ENCODE data around the gene CADPS. TPM values are rescaled to one million over a fixed set of nuclear protein-coding genes. Genes with fewer than 3 reads are reported as not detected.
A peak's percentile ranks its signal among the peaks of the same experiment; 100 is the strongest.

CADPS gene
- total RNA-seq, 2 donors from 2014 or later = 11.7 to 20.8 TPM

- Mint-ChIP-seq H3K9me3 (no peaks in the 10 kb centered on the region), H3K4me3 (no peak overlapping the region), H3K27ac (no peak overlapping the region), H3K36me3 (ENCODE audit: low read depth) (no peaks in the 10 kb centered on the region), H3K4me1 (peaks cover 12% of the 10 kb centered on the region), H3K27me3 (ENCODE audit: insufficient read depth) (no peaks in the 10 kb centered on the region)
- TF ChIP-seq, protein P1, sequence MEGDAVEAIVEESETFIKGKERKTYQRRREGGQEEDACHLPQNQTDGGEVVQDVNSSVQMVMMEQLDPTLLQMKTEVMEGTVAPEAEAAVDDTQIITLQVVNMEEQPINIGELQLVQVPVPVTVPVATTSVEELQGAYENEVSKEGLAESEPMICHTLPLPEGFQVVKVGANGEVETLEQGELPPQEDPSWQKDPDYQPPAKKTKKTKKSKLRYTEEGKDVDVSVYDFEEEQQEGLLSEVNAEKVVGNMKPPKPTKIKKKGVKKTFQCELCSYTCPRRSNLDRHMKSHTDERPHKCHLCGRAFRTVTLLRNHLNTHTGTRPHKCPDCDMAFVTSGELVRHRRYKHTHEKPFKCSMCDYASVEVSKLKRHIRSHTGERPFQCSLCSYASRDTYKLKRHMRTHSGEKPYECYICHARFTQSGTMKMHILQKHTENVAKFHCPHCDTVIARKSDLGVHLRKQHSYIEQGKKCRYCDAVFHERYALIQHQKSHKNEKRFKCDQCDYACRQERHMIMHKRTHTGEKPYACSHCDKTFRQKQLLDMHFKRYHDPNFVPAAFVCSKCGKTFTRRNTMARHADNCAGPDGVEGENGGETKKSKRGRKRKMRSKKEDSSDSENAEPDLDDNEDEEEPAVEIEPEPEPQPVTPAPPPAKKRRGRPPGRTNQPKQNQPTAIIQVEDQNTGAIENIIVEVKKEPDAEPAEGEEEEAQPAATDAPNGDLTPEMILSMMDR (conservative IDR thresholded peaks at IDR 0.05) = no peak
- Histone ChIP-seq H3K4me1 (ENCODE audit: control insufficient read depth, insufficient read depth, low read length) (no peaks in the 10 kb centered on the region), H3K9me3 (ENCODE audit: control insufficient read depth, low read length) (no peaks in the 10 kb centered on the region), H3K4me3 (ENCODE audit: low read length) (no peak overlapping the region), H3K36me3 (ENCODE audit: control insufficient read depth, insufficient read depth, low read length) (no peaks in the 10 kb centered on the region), H3K27me3 (ENCODE audit: control insufficient read depth, insufficient read depth, low read length, poor library complexity, severe bottlenecking) (no peaks in the 10 kb centered on the region), H3K27ac (ENCODE audit: low read depth, low read length) (no peak overlapping the region), H3K9ac (ENCODE audit: extremely low read depth, low read length, poor library complexity, severe bottlenecking) (no peak overlapping the region)
- DNase-seq = no peak
- 100% methylated on average over 1 of the region's 1 CpG; no CpG with 5 or more reads in 1 of the 2 experiments for WGBS, 2 experiments (ENCODE audit: insufficient coverage in 1 of 2, insufficient read length in 1 of 2)
Measured at GRCh38 chr3:62870321-62870720, 4.9 kb downstream of the CADPS start.

GRCh38 chr3:62863648-62864047 lies 11.6 kb downstream of the CADPS start:
- H3K36me3 Mint-ChIP-seq (ENCODE audit: low read depth) = no peaks in the 10 kb centered on the region
- H3K9me3 Mint-ChIP-seq = no peaks in the 10 kb centered on the region
- H3K36me3 ChIP-seq (ENCODE audit: control insufficient read depth, insufficient read depth, low read length) = no peaks in the 10 kb centered on the region
- no peak overlapping the region for H3K4me3 Mint-ChIP-seq
- 89 to 91% methylated on average over 2 to 3 of the region's 3 CpGs for WGBS, 2 experiments (ENCODE audit: insufficient coverage in 1 of 2, insufficient read length in 1 of 2)
- H3K4me1 ChIP-seq (ENCODE audit: control insufficient read depth, insufficient read depth, low read length) = peaks cover 3% of the 10 kb centered on the region
- DNase-seq = no peak
- H3K27me3 ChIP-seq (ENCODE audit: control insufficient read depth, insufficient read depth, low read length, poor library complexity, severe bottlenecking) = no peaks in the 10 kb centered on the region
- H3K4me3 ChIP-seq (ENCODE audit: low read length) = no peak overlapping the region
- no peaks in the 10 kb centered on the region for H3K27me3 Mint-ChIP-seq (ENCODE audit: insufficient read depth)
- H3K4me1 Mint-ChIP-seq = peaks cover 26% of the 10 kb centered on the region
- no peaks in the 10 kb centered on the region for H3K9me3 ChIP-seq (ENCODE audit: control insufficient read depth, low read length)
- TF ChIP-seq, protein P1 (conservative IDR thresholded peaks at IDR 0.05) = peak; percentile 50
- H3K27ac ChIP-seq (ENCODE audit: low read depth, low read length) = no peak overlapping the region
- no peak overlapping the region for H3K27ac Mint-ChIP-seq
- H3K9ac ChIP-seq (ENCODE audit: extremely low read depth, low read length, poor library complexity, severe bottlenecking) = no peak overlapping the region

- Histone ChIP-seq H3K4me3 (ENCODE audit: low read length) (no peak overlapping the region), H3K4me1 (ENCODE audit: control insufficient read depth, insufficient read depth, low read length) (peaks cover 3% of the 10 kb centered on the region), H3K36me3 (ENCODE audit: control insufficient read depth, insufficient read depth, low read length) (no peaks in the 10 kb centered on the region), H3K9ac (ENCODE audit: extremely low read depth, low read length, poor library complexity, severe bottlenecking) (no peak overlapping the region), H3K9me3 (ENCODE audit: control insufficient read depth, low read length) (no peaks in the 10 kb centered on the region), H3K27me3 (ENCODE audit: control insufficient read depth, insufficient read depth, low read length, poor library complexity, severe bottlenecking) (no peaks in the 10 kb centered on the region), H3K27ac (ENCODE audit: low read depth, low read length) (no peak overlapping the region)
- no peaks in the 10 kb centered on the region for H3K27me3 Mint-ChIP-seq (ENCODE audit: insufficient read depth)
- DNase-seq = no peak
- H3K4me3 Mint-ChIP-seq = no peak overlapping the region
- H3K4me1 Mint-ChIP-seq = peaks cover 26% of the 10 kb centered on the region
- WGBS, 2 experiments (ENCODE audit: insufficient coverage in 1 of 2, insufficient read length in 1 of 2) = 90 to 94% methylated on average over 5 of the region's 5 CpGs
- H3K27ac Mint-ChIP-seq = no peak overlapping the region
- TF ChIP-seq, protein P1 (conservative IDR thresholded peaks at IDR 0.05) = no peak
- no peaks in the 10 kb centered on the region for H3K9me3 Mint-ChIP-seq
- no peaks in the 10 kb centered on the region for H3K36me3 Mint-ChIP-seq (ENCODE audit: low read depth)
Measured at GRCh38 chr3:62859203-62859791, 15.9 kb downstream of the CADPS start.

All from endodermal cell (in vitro differentiated cells).